GM19240 (cell line): ENCODE results near the gene PIM1.
"Not testable (repeated sequence)": the region's sequence is repeated elsewhere in the genome, so short reads cannot be mapped to it uniquely, and the experiment has no call there.

Experiments
- DNase-seq: peaks from one replicate; pipeline ENCODE4 v3.0.0; 2011; ENCODE audit warnings: low spot score; ENCODE audit not compliant: insufficient read length

PIM1 gene

DNA sequence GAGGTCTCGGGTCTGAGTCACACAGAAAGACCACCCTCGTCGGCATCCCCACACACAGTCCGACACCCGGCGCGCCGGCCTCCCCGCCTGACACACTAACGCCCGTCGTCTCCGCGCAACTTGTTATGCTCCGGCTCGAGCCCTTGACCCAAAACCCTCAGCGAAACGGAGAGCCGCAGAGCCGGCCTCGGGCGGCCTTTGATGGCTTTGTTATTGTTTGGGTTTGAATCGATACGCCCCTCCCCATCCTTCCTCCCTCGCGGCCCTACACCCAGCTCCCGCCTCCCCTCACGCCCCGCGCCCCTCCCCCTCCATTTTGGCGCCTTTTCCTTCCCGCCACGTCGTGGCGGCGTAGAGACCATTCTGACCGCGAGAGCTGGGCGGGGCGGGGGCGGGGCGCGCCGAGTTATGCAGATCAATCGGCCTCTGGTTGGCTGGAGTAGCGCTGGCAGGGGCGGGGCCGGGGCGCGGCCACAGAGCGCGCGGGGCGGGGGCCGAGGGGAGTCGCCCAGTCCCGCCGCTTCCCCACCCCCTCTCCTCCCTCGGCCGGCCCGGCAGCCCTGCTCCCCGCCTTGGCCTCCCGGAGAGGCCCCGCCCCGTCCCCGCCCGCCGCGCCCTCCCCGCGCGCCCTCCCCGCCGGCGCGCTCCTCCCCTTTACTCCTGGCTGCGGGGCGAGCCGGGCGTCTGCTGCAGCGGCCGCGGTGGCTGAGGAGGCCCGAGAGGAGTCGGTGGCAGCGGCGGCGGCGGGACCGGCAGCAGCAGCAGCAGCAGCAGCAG, at the start of gene PIM1:
PIM1 (plus strand) TSS at position 657 of the 777 bp plus-strand sequence. CDS start 424 bp downstream, outside the sequence.
- DNase-seq: peak; percentile 93

DNA sequence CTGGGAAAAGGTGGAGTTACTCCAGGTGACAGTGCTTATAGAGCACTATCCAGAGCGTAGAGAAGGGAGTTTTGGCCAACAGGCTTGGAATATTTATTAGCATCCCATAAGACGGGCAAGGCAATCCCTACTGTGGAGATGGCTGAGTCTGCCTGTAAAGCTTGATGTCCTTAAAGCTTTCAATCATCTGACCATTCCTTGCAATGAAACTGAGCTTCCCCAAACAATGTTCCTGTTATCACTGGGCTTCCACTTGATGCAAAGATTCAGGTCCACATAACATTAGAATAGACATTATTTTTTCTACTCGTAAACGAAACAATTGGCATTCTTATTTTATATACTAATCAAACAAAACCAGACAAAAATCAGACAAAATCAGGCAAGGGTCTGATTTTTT, 48.4 kb upstream of the PIM1 start:
- DNase-seq: no peak

DNA sequence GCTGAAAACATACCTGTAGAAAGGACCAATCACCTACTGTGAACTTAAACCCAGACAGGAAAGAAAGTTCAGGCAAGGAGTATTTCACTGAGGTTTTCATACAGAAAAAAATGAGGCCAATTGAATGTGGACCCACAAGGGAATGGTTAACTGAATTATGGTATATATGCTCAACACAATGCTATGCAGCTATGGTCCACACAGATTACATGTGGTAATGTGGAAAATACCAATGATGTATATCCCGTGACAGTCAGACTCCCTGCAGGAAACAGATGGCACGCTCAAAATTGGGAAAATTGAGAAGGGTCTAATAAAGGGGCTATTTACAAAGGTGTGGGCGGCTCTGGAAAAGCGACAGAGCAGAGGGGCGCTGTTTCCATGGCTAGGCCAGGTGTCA, 47.1 kb upstream of the PIM1 start:
- DNase-seq: no peak

DNA sequence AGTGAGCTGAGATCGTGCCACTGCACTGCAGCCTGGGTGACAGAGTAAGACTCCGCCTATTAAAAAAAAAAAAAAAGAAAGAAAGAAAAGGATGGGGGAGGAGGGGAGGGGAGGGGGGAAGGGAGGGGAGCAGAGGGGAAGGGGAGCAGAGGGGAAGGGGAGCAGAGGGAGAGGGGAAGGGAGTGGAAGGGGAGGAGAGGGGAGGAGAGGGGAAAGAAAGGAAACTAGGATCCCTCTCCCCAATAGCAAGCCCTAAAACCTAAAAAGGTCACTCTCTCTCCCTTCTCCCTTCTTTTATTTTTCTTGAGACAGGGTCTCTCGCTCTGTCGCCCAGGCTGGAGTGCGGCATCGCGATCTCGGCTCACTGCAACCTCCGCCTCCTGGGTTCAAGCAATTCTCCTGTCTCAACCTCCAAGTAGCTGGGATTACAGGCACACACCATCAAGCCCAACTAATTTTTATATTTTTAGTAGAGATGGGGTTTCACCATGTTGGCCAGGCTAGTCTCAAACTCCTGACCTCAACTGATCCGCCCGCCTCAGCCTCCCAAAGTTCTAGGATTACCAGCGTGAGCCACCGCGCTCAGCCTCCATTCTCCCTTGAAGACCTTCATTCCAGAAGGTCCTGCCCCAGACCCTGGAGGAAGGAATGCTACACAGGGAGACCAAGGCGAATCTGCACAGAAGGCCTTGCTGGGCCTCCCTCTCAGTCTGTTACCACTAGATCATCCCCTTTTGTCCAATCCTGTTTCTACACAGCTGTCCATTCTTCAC, 45.8 kb upstream of the PIM1 start:
- no peak for DNase-seq

DNA sequence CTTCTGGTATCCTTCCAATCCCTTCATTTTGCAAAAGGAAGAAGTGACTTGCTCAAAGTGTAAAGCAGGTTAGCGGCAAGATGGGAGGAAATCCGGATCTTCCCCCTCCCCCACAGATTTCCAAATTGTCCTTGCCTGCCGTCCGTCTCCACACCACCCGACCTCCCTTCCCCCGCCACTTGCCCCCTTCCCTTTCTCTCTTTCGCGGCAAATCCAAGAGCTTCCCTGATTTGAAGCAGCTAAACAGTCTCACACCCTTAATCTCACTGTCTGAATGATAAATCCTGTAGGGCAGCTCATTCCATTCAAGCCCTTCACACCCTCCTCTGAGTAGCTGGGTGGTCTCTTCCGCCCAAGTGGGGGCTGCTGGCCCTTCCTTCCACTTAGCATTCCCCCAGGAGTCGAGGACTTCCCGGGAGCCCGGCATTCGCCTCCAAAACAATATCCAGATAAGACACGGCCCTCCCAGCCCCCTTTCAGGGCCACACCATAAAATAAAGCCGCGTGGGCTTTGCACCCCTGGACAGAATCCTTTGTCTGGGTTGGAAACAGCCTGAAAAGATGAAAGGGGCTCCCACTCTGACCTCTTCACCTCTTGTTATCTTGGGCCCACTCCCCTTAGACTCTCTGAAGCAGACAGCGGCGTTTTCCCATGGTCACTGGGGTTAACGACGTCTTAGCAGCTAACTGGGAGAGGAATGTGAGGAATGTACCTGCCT, 44.0 kb upstream of the PIM1 start:
- no peak for DNase-seq

DNA sequence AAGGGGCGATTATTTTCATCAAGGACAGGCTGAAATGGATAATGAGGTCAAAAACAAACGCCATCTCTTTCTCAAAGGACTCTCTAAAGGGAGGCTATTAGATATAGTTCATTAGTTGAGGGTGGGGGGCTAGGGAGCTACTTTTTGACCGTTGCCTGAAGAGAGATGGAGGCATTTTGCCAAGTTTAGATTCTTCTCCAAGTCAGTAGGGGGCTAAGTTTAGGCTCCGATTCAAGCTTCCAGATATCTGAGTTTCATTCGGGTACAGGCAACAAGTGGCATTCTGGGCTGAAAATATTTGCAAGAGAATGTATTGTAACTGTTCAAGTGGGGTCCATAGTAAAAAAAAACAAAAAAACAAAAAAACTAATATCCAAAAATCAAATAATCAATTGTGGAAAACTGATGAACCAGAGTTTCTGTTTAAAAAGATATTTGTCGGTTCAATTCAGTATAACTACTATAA, 43.4 kb upstream of the PIM1 start:
- no peak for DNase-seq

DNA sequence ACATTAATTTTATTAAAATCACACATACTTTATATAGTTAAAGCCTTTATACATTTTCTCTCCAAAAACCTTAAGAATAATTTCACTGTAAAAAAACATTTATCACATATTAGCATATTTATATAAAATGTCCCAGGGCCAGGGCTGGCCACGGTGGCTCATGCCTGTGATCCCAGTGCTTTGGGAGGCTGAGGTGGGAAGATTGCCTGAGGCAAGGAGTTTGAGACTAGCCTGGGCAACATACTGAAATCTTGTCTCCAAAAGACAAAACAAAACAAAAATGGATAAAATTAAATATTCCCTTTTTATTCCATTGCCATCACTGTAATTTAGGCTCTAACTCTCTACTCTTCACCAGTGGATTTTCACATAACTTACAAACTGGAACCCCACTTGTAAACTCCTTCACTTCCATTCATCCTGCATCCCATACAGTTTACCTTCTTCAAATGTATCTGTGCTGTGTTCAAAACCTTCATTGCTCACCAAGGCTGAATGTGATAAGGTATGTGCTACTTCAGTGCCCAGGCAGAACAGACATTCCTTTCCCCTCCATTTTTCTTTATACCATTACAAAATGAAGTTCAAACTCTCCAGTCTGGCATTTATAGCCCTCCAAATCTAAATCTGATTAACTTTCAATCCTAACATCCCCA, 42.9 kb upstream of the PIM1 start:
- DNase-seq: no peak

DNA sequence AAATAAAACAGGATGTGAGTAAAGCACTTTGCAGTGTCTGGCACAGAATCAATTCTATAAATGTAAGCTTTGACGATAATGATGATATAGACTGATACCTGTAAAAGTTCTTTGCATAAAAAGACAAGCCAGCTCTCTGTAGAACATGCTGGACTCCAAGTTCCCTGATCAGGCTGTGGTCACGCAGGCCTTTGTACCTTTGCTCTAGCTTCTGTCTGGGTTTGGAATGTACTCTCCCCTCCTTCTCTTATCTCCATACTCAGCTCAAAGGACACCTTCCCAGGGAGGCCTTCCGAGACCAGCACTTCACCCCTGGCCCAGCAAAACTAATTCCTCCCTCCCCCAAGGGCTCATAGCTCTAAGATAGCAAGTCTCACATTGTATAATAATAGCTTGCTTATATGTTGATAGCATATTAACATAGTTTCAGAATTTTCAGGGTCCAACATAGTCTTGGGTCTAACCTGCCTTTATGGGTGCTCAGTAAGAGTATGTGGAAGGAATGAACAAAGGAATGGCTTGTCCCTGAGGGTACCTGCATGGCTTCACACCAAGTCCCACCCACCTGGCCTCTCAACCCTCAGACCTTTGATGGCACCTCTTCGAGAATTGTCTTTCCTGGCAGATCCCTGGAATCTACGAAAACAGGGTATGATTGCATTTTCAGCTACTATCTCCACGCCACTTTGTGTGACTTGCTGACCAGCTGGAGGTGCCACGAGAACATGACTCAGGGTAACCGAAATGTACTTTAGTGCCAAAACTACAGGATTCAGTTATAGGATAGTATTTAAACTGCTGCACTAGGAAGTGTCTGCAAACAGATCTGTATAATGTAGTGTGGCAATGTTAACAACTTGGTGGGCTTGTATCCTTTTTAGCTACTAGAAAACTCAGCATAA, 41.7 kb upstream of the PIM1 start:
- DNase-seq: no peak

DNA sequence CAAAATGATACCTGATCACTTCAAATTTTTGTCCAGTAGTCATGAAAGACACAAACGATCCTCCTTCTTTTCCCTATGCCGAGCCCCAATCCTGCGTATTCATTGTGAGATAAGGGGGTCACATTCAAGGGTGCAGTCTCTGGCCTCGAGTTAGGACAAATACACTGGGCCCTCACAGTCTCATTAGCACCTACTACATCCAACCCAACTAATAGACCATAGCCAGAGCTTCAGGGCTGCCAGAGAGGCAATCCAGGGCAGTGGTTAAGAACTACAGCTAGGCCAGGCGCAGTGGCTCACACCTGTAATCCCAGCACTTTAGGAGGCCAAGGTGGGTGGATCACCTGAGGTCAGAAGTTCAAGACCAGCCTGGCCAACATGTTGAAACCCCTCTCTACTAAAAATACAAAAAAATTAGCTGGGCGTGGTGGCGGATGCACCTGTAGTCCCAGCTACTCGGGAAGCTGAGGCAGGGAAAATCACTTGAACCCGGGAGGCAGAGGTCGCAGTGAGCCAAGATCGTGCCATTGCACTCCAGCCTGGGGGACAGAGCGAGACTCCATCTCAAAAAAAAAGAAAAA, 41.0 kb upstream of the PIM1 start:
- DNase-seq: not testable (repeated sequence)

DNA sequence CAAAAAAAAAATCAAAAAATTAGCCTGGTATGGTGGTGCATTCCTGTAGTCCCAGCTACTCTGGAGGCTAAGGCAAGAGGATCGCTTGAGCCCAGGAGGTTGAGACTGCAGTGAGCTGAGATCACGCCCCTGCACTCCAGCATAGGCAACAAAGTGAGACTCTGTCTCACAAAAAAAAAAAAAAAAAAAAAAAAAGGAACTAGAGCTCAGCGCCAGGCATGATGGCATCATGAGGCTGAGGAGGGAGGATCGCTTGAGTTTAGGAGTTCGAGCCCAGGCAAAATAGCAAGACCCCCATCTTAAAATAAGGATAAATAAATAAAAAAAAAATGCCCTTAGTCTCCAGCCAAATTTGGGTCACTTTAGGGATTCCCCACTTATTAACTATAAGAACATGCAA, 40.4 kb upstream of the PIM1 start:
- no peak for DNase-seq

DNA sequence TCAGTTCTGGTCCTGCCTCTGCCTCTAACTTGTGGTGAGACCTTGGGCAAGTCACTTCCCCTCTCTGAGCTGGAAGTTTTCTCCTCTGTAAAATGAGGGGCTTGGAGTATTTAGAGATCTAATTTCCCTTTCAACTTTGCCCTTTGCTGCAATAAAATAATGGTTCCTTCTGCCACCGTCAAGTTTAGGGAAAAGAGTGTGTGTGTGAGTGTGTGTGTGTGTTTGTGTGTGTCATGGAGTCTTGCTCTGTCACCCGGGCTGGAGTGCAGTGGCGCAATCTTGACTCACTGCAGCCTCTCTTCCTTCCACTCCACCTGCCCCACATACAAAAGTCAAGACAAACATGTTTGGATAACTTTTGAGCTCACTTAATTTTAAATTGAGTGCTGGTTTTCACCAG, 39.2 kb upstream of the PIM1 start:
- DNase-seq: no peak

DNA sequence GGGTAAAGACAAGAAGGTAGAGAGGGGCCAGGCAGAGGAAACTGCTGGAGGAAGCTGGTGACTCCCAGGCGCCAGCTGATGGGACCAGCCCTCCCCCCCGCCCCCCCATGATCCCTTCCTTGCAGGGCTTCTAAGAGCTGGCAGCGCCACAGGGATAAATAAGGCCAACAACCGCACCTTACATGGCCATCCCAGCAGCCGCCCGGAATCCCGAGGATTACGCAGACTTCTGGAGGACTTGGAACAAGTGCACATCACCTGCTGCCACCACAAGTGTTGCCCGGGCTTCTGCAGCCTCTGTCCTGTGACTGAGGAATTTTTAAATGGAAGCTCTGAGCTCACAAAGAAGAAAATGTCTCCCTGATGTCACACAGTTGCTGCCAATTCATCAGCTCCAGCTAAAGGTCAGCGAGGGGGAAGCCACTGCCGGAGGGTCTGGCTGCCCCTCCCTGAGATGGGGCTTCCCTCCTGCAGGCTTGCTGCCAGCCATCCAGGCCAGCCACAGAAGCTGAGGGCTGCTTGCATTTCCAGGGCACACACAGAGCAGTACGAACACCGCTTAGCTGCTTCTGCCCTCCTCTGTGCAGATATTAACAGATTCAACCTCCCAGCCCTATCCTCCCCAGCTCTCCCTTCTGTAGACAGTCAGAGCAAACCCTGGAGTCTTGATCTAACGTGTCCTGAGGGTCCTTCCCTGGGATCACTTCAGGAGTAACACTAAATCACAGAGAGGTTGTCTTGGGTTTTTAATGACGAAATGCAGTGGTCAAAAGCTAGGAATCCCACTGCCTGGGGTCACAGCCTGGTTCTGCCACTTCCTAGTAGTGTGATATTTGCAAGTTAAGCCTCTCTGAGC, 38.6 kb upstream of the PIM1 start:
- no peak for DNase-seq

DNA sequence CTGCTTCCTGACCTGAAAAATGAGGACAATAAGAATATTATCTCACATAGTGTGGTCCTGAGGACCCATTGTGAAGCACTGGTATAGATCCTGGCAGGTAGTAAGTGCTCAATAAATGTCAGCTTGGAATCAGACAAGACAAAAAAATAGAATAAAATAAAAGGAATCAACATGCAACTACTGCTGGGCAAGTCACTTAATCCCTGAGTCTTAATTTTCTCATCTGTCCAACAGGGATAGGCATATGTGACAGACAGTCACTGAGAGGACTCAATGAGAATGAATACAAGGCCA, 38.0 kb upstream of the PIM1 start:
- no peak for DNase-seq

DNA sequence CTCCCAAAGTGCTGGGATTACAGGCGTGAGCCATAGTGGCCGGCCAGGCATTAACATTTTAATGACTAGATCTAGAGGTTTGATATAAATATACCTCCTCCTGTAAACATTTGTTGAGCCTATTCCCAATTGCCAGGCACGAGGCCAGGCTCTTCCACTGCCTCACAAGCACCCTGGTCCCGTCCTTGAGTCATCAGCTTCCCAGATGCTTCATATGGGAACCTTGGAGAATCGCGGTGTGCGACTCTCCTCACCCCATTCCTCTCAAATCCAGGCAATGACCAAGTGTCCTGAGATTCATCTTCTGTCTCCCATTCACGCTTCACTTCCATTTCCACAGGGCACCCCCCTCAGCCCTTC, 35.9 kb upstream of the PIM1 start:
- DNase-seq: no peak

DNA sequence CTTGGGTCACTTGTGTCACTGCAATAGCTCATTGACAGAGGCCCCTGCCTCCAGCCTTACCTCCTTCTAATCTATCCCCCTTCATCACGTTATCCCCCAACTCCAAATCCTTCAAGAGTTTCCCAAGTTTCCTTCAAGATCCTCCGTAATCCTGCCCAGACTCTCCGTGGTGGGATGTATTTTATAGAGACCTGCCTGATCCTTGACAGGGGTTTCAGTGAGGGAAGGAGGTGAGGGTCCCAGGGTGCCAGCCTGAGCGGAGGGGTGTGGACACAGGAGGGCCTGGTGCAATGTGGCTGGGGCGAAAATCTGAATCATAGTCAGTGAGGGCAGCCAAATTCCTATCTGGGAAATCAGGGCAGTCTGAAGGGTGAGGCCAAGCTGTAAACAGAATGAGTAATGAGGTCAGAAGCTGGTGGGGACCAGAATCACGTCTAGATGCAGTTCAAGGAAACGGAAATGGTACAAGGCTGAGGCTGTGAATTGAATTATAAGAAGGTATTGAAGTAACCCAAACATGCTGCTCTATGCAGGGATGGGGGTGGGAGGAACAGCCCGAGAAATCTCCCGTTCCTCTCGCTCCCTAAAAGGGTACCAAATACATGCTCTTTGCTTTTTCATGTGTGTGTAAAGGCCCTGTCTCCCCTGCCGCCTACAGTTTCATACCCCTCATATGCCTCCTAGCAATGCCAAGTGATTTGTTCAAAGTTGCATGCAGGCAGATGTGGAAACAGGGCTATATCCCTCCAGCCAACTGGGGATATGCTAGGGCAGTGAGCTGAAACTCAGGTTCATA, 35.4 kb upstream of the PIM1 start:
- DNase-seq: no peak

DNA sequence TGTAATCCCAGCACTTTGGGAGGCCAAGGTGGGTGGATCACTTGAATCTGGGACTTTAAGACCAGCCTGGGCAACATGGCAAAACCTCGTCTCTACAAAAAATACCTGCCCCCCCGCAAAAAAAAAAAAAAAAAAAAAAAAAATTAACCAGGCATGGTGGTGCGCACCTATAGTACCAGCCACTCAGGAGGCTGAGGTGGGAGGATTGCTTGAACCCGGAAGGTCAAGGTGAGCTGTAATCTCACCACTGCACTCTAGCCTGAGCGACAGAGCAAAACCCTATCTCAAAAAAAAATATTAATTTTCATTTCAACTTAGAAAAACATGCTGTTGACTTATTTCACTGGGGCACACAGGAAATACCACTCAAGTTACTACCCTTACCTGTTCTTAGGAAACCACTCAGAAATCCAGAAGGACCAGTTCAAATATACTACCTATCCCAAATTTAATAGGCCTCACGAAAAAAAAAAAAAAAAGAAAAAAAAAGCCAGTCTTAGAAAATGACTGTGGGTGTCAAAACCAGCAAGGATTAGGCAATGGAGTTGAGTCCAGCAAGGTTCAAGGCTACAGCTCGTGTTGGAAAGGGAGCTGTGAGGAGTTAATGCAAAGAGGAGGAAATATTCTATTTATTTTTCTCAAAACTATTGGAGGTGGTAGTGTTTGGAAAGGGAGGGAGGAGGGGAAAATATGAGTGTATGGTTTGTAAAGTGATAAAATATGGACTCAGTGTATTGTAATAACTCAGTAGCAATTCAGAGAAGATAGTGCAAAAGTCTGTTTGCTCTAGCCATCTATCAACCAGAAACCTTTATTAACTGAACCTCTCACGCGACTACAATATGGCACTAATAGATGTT, 33.9 kb upstream of the PIM1 start:
- DNase-seq: no peak

DNA sequence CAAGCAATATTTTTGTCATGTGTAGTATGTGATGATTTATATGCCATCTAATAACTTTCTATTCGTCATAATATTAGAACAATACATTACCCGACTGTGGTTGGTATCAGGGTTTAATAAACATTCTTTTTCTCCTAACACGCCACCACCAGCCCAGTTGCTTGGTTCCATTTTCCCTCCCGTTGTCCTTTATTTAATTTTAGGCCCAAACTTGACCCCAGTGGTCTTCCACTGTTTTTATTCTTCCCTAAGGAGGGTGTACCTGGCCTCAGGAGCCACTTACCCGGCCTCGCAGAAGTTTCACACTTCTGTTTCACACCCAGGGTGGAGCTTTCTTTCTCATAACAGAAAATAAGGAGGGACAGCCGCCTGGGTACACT, 33.1 kb upstream of the PIM1 start:
- no peak for DNase-seq
